HG03066 (cell line): ENCODE results near the gene GSDMA.

Experiments used
- ATAC-seq: cut with Tn5 transposase; IDR thresholded peaks from one replicate; pipeline ENCODE4 v1.9.1; 2021; ENCODE audit warnings: low read depth; ENCODE audit not compliant: unreplicated experiment

The GSDMA gene

GRCh38 chr17:39954876-39955275 lies 7.9 kb upstream of the GSDMA start:
- no peak for ATAC-seq

- ATAC-seq, result no peak
Measured at GRCh38 chr17:39955726-39956225, 7.0 kb upstream of the GSDMA start.

GRCh38 chr17:39960524-39961041 lies 2.2 kb upstream of the GSDMA start:
- no peak for ATAC-seq

- ATAC-seq, result no peak
Measured at GRCh38 chr17:39963829-39964228, 1.0 kb downstream of the GSDMA start.

GRCh38 chr17:39965017-39965699 lies 2.4 kb downstream of the GSDMA start:
- no peak for ATAC-seq

GRCh38 chr17:39966771-39967170 lies 4.0 kb downstream of the GSDMA start:
- no peak for ATAC-seq

- no peak for ATAC-seq
Measured at GRCh38 chr17:39968761-39969160, 6.0 kb downstream of the GSDMA start.

- ATAC-seq, result no peak
Measured at GRCh38 chr17:39969375-39969774, 6.6 kb downstream of the GSDMA start.

- ATAC-seq, result no peak
Measured at GRCh38 chr17:39970157-39970692, 7.4 kb downstream of the GSDMA start.

- ATAC-seq, result no peak
Measured at GRCh38 chr17:39971076-39971603, 8.3 kb downstream of the GSDMA start.

- ATAC-seq, result no peak
Measured at GRCh38 chr17:39972271-39972670, 9.5 kb downstream of the GSDMA start.

GRCh38 chr17:39973496-39973895 lies 10.7 kb downstream of the GSDMA start:
- ATAC-seq, result no peak

- ATAC-seq, result no peak
Measured at GRCh38 chr17:39974433-39974832, 11.6 kb downstream of the GSDMA start.

- no peak for ATAC-seq
Measured at GRCh38 chr17:39975801-39976200, 13.0 kb downstream of the GSDMA start.

GRCh38 chr17:39979016-39979670 lies 16.3 kb downstream of the GSDMA start:
- no peak for ATAC-seq

- ATAC-seq, result peak; percentile 11
Measured at GRCh38 chr17:39979893-39980350, 17.1 kb downstream of the GSDMA start.

- peak; percentile 91 for ATAC-seq
Measured at GRCh38 chr17:39980351-39981206, 17.8 kb downstream of the GSDMA start, which contains the start of gene PSMD3. TSS of gene PSMD3 (plus strand) at chr17:39980807. CDS start at chr17:39980971, 164 bp downstream.

GRCh38 chr17:39981207-39981741 lies 18.5 kb downstream of the GSDMA start:
- ATAC-seq, result no peak

GRCh38 chr17:39981766-39982375 lies 19.1 kb downstream of the GSDMA start:
- no peak for ATAC-seq
